HG03469 (cell line): ENCODE data around the gene C13orf46.
"Not testable (repeated sequence)": the region's sequence is repeated elsewhere in the genome, so short reads cannot be mapped to it uniquely, and the experiment has no call there.

Experiments
- ATAC-seq: cut with Tn5 transposase; IDR thresholded peaks from one replicate; pipeline ENCODE4 v1.9.1; 2021; ENCODE audit warnings: mild to moderate bottlenecking, moderate library complexity, moderate number of reproducible peaks; ENCODE audit not compliant: unreplicated experiment

C13orf46 gene

DNA sequence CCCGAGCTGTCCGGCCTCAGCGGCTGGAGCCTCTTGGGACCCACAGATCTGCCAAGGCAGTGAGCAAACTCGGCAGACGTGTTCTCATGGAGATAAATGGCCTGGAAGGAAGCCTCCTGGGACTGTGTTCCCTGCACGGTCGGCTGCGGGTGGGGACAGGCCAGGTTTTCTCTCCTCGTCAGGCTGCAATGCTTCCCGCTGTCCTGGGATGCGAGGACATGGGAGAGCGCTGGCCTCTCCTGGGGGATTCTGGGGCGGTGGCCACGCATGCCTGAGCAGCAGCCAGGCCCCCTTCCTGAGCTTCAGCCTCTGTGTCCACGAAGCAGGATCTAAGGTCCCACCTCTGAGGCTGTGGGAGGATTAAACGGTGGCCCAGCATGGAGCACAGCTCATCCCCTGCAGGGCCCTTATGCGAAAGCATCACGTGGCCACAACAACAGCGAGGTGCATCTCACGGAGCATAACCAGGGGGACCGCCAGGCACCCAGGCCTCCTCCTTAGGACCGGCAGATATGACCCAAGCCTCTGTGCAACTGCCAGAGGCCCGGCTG lies 21.2 kb upstream of the C13orf46 start:
- ATAC-seq = no peak

DNA sequence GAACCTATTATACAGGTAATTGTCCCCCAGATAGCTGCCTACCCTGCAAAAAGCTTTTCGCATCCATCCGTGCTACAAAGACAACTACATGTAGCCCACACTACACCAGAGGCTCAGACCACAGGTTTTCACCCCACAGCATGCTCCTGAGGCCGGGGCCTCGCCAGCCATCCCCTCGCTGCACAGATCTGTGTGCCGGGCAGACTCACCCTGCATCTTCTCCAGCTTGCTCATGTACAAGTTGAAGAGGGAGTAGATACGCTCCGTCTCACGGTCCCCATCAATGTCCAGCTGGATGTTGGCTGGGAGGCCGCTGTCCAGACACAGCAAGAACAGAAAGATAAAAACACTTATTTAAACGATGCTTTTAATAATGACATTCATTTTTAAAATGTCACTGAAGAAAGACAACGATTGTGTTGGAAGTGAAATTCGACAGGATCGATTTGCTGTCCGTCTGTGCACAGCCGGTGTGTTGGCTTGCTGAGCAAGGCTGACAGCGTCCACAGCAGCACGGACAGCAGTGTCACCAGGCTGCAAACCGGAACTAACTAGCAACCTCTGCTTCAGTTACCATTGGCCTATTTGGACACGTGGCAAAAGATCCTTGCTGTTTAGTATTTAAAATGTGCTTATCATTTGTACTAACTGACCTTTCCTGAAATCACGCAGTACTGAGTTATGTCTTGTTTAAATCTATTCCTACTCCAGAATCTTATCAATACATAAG lies 18.6 kb upstream of the C13orf46 start:
- no peak for ATAC-seq

- ATAC-seq = no peak
Observed at GRCh38 chr13:113991676-113992179, 17.9 kb upstream of the C13orf46 start.

- ATAC-seq = no peak
Observed at GRCh38 chr13:113991191-113991669, 17.4 kb upstream of the C13orf46 start.

DNA sequence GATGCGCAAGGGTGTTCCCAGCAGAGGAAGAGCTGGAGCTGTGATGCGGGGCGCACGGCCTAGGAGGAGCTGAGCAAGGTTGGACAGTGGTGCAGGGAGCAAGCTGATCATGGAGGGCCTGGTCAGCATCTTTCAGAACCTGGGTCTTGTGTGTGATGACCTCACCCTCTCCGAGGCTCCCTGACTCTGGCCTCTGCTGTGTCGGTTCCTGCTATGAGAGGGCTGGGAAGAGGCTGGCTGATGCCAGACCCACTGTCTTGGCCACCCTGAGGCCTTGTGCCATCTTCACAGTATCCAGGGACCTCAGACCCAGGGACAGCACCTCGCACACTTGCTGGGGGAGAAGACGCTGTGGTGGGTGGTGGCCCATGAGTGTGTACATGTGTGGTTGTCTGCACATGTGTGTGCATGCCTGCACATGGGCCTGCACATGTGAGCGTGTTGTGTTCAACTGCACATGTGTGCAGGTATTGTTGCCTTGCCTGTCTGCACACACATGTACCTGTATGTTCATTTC lies 16.5 kb upstream of the C13orf46 start:
- ATAC-seq = no peak

GRCh38 chr13:113989585-113990300 lies 15.9 kb upstream of the C13orf46 start:
- ATAC-seq = no peak

DNA sequence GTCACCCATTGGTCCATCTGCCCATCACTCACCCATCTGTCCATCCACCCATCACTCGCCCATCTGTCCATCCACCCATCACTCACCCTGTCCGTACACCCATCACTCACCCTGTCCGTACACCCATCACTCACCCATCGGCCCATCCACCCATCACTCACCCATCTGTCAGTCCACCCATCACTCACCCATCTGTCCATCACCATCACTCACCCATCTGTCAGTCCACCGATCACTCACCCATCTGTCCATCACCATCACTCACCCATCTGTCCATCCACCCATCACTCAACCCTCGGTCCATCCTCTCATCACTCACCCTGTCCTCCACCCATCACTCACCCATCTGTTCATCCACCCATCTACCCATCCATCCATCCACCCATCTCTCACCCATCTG lies 15.0 kb upstream of the C13orf46 start:
- not testable (repeated sequence) for ATAC-seq

GRCh38 chr13:113982296-113982661 lies 8.4 kb upstream of the C13orf46 start:
- no peak for ATAC-seq

DNA sequence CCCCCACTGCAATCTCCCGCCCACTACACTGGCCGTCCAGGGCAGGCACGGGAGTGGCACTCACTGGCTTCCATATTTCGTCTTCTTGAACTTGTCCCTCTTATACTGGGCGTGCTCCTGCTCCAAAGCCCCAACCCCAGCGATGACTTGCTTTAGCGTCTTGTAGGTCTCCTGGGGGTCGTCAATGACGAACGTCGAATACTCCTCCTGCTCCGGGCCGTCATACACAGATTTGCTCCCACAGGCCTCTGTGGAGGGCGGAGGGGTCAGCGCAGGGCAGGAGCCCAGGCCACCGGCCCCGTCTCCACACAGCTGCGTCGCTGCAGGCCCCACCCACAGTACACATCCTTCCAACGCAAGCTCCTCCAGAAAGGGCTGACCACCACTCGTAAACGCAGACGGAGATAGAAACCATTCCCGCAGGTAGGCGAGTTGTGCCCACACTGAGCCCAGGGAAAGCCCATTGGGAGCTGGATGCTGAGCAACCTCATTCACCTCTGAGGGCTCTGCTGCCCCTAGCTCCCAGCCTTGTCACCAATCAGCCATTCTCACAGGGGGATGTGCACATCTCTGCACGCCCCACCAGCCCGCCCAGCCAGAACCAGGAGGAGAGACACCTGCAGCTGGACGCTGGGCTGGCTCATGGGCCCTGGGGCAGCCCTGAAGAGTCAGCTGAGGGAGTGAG lies 7.9 kb upstream of the C13orf46 start:
- ATAC-seq = no peak

- no peak for ATAC-seq
Observed at GRCh38 chr13:113981194-113981605, 7.3 kb upstream of the C13orf46 start.

DNA sequence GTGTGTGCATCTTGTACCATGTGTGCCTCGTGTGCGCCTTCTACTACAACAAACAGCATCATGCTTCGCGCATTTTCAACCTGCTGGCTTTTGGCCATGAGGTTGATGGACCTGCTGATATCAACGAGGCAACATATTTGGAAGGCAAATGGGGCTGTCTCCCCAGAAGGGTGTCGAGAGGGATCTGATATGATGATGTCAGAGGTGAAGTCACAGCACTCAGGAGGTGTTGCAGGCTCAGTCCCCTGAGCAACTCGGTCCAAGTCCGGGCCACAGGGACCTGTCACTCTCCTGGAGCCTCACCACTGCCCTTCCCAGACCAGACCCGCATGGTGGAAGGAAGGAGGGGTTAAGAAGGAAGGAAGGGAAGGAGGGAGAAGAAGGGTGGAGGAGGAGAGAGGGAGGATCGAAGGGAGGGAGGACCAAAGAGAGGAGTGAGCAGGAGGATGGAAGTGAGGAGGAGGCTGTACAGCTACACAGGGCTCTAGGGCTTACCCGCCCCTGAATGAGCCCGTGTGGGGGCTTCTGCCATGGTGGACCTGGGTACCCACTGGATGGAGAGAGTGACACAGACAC lies 6.7 kb upstream of the C13orf46 start:
- no peak for ATAC-seq

- ATAC-seq = no peak
Observed at GRCh38 chr13:113979791-113980471, 6.1 kb upstream of the C13orf46 start.

DNA sequence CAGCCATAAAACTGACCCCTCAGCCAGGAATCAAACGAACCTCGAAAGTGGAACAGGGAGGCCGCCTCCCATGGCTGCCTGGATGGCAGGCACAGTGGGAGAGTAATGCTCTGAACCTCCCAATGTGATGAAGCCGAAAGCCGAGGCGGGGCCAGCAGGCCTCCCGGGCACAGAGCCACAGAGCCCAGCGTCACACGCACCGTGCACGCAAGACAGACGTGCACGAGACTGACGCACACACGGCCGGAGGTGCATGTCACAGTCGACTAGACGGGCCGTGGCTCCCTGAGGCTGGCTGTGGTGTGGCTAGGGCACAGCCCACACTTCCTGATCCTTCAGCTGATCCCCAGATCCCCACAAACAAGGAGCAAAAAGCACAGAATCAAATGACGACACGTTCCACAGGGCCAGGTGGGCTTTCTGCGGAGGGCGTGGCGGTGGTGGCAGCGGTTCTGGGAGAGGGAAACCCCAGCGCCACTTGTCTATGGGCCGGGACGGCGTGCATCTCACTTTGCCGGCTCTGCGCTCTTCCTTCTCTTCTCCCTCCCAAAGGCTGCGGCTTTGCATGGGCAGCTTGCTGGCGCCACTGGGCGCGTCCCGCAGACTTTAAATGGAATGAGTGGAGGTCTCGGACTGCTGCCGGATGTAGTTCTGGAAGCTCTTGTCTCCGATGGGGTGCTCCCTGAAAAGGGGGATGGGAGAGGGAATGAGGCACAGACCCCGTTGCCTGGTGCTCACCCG lies 5.0 kb upstream of the C13orf46 start:
- no peak for ATAC-seq

DNA sequence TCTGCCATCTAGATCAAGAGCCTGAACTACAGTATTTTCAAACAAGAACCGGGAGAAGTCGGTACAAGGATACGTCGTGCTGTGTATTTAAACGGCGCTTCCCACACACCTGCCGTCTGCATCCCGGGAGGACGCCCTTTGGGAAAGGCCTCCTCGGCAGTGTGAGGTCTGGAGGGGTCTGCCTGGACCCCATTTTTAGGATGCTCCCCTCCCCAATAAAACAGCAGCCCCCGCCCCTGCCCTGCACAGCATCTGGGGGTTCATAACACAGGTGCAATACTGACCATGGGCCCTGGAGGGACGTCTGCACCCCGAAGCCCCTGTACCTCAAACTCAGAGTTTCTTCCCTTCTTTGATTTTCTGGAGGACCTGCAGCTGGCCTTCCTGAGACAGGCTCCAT lies 4.1 kb upstream of the C13orf46 start:
- no peak for ATAC-seq

GRCh38 chr13:113976711-113977684 lies 3.1 kb upstream of the C13orf46 start:
- ATAC-seq = no peak

DNA sequence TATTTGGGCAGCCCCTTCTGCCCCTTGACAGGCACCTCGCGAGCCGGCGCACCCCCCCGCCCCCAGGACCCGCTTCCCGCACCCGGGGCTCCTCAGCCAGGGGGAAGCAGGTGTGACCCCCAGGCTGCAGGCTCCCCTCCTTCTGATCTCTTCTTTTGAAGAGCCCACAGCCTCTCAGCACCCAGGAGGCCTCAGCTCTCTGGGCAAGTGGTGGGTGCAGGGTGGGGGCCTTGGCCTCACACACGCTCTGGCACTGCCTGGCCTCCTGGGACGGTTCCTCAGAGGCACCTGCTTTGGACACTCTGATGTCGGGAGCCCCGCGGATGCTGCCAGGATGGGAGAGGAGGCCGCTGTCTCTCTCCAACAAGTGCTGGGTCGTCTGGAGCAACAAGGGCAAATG lies 1.5 kb upstream of the C13orf46 start:
- no peak for ATAC-seq

DNA sequence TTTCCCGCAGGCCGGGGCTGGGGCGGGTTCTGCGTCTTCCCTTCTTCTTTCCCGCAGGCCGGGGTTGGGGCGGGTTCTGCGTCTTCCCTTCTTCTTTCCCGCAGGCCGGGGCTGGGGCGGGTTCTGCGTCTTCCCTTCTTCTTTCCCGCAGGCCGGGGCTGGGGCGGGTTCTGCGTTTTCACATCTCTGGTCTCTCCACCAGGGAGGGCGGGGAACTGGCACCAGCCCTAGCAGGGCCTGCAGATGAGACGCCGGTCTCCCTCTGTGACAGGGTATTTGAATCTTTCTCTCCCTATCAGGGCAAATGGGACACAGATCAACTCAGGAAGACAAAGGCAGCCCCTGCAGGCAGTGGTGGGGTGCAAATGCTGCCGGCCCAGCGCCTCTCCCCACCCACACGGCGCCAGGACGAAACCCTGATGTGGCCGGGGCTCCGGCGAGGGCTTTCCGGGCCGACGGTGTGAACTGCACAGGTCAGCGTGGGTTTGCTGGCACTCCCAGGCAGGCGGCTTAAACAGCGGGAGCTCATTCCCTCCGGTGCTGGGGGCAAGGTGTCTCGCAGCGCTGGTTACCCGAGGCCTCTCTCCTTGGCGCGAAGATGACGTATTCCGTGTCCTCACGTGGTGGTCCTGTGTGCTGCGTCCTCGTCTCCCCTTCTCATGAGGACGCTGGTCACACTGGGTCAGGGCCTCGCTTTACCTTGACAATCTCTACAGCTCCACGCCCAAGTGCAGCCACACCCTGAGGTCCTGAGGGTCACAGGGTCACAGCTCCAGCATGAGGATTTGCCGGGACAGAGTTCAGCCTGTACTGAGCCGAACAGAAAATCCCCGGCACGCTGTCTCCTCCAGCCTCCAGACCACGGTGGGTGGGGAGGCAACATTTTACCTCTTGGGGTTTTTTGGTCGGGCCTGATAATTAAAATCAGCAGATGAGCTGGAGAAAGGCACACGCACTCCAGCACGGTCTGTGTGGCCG lies 717 bp upstream of the C13orf46 start:
- ATAC-seq = no peak
